Testis (tissue), 2 donors: ENCODE results near the gene RNF125.

ENCODE experiments used
- CTCF ChIP-seq, 3 experiments: fragments of 450-650 bp in 2 of 3; fragments of 200-600 bp in 1 of 3; sonication (generic) in 1 of 3; IDR thresholded peaks; one replicate each; pipeline ENCODE4 v1.5.1; 2016 to 2019; ENCODE audit warnings: antibody characterized with exemption in 3 of 3, mild to moderate bottlenecking in 2 of 3, moderate library complexity in 1 of 3
- POLR2A ChIP-seq: fragments of 450-650 bp; IDR thresholded peaks from one replicate; pipeline ENCODE4 v1.6.1; 2017; ENCODE audit warnings: antibody characterized with exemption, mild to moderate bottlenecking, moderate library complexity

GRCh38 chr18:32095900-32096229 lies 77.2 kb downstream of the RNF125 start:
- TF ChIP-seq CTCF (IDR thresholded peaks at IDR 0.05) (no peak), POLR2A (no peak)
